ENCODE measurements around the gene TRIM21. TPM values are rescaled to one million over a fixed set of nuclear protein-coding genes. Genes with fewer than 3 reads are reported as not detected.

The TRIM21 gene
- total RNA-seq, 1 experiment from 2014 or later, result 7.6 TPM

DNA sequence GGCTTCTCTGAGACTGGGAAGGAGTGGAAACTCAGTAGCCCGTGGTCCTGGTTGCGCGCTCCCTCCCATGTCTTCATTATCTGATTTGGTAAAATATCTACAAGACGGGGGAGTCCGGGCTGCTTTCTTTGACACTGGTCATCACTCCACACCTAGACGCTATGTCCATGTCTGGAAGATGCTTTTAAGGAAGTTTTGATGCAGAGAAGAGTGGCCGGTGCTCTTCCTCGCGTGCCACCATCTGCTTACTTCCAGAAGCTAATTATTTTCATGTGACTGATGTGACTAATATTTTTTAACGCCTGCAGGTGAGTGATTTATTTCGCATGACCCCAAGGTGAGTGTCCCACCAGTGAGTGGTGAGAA lies 339 bp upstream of the TRIM21 start:
- no peak overlapping the region for H3K9ac ChIP-seq (ENCODE audit: low read length)
- peak overlapping the region; percentile 73 for H2AFZ ChIP-seq (ENCODE audit: low read depth, low read length, poor library complexity, severe bottlenecking)
- no peaks in the 10 kb centered on the region for H4K20me1 ChIP-seq (ENCODE audit: insufficient read depth)
- no peaks in the 10 kb centered on the region for H3K9me3 ChIP-seq (ENCODE audit: control insufficient read depth in 1 of 2, insufficient read depth in 1 of 2, low read depth in 1 of 2, low read length in 2 of 2)
- peak overlapping the region; percentile 85 for H3K4me2 ChIP-seq (ENCODE audit: low read length)
- no peak overlapping the region for H3K27ac ChIP-seq (ENCODE audit: low read depth, low read length)
- peaks cover 2 to 10% of the 10 kb centered on the region in 2 experiments; a peak in 2 of 4 replicates for H3K4me1 ChIP-seq (ENCODE audit: control insufficient read depth in 1 of 2, insufficient read depth in 2 of 2, low read length in 2 of 2)
- DNase-seq (ENCODE audit: low read depth, low spot score), result no peak
- H3K4me3 ChIP-seq (replicated peaks in 1 of 2; ENCODE audit: low read depth in 1 of 2, low read length in 2 of 2), result peak overlapping the region; percentile 82 to 96
- ChIA-PET RAD21 (ENCODE audit: low non-redundant PET in 1 of 2, low total read pairs in 2 of 2, uncharacterized antibody in 2 of 2, unreplicated experiment in 2 of 2) (no interaction called here), CTCF (interaction anchor here (2.2 kb wide), 1 partner anchor 206 kb away, joined by 7 read pairs; no protein-coding TSS in a partner anchor), POLR2A (no interaction called here)
- no peaks in the 10 kb centered on the region for H3K27me3 ChIP-seq (ENCODE audit: insufficient read depth, low read length)
- peak; percentile 49 for ATAC-seq
- no peaks in the 10 kb centered on the region for H3K36me3 ChIP-seq (ENCODE audit: control insufficient read depth in 1 of 2, insufficient read depth in 2 of 2, low read length in 2 of 2)
- no peak for TF ChIP-seq POLR2AphosphoS5 (IDR thresholded peaks at IDR 0.05; ENCODE audit: low read depth, low read length)
- peak; percentile 1 for TF ChIP-seq TCF7L2 (IDR thresholded peaks at IDR 0.05; ENCODE audit: borderline replicate concordance, extremely low read depth, insufficient read depth, insufficient read length)
- BruUV-seq (replicated peaks), result no TSS peak
- intact Hi-C loops (cut with micrococcal nuclease), result no loop called here
- no peaks in the 10 kb centered on the region for H3K9me2 ChIP-seq (ENCODE audit: insufficient read depth)
- H3K79me2 ChIP-seq (ENCODE audit: insufficient read depth, low read length), result no peaks in the 10 kb centered on the region

DNA sequence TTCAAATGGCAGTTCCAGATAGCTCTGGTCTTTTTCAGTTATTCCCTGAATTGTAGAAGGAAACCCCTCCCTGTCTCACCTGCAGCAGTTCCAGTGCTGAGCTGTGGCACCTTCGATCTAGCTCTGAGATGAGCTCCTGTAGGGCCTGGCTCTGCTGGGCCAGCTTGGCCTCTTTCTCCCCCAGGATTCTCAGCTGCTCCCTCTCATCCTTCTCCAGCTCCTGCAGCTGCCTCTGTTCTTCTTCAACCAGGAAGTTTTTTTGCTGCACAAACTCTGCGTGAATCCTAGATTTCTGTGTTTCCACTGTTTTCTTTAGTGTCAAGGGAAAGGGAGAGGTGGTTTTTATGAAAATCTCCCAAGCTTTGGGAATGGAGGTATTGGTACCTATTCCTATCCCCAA lies 5.3 kb downstream of the TRIM21 start:
- H4K20me1 ChIP-seq (ENCODE audit: insufficient read depth), result no peaks in the 10 kb centered on the region
- H3K4me3 ChIP-seq (replicated peaks in 1 of 2; ENCODE audit: low read depth in 1 of 2, low read length in 2 of 2), result no peak overlapping the region
- H3K27me3 ChIP-seq (ENCODE audit: insufficient read depth, low read length), result no peaks in the 10 kb centered on the region
- DNase-seq (ENCODE audit: low read depth, low spot score), result no peak
- H3K9ac ChIP-seq (ENCODE audit: low read length), result no peak overlapping the region
- no peaks in the 10 kb centered on the region for H3K79me2 ChIP-seq (ENCODE audit: insufficient read depth, low read length)
- BruUV-seq (replicated peaks), result no TSS peak
- H3K4me2 ChIP-seq (ENCODE audit: low read length), result no peak overlapping the region
- H3K9me2 ChIP-seq (ENCODE audit: insufficient read depth), result no peaks in the 10 kb centered on the region
- H2AFZ ChIP-seq (ENCODE audit: low read depth, low read length, poor library complexity, severe bottlenecking), result no peak overlapping the region
- peaks cover 0 to 3% of the 10 kb centered on the region in 2 experiments; a peak in 1 of 4 replicates for H3K36me3 ChIP-seq (ENCODE audit: control insufficient read depth in 1 of 2, insufficient read depth in 2 of 2, low read length in 2 of 2)
- RAD21 ChIA-PET (ENCODE audit: low non-redundant PET in 1 of 2, low total read pairs in 2 of 2, uncharacterized antibody in 2 of 2, unreplicated experiment in 2 of 2), result no interaction called here
- H3K4me1 ChIP-seq (ENCODE audit: control insufficient read depth in 1 of 2, insufficient read depth in 2 of 2, low read length in 2 of 2), result peaks cover 2 to 6% of the 10 kb centered on the region in 2 experiments; a peak in 2 of 4 replicates
- intact Hi-C loops (cut with micrococcal nuclease), result no loop called here
- H3K9me3 ChIP-seq (ENCODE audit: control insufficient read depth in 1 of 2, insufficient read depth in 1 of 2, low read depth in 1 of 2, low read length in 2 of 2), result no peaks in the 10 kb centered on the region
- no peak overlapping the region for H3K27ac ChIP-seq (ENCODE audit: low read depth, low read length)
- POLR2A ChIA-PET, result no interaction called here
- ATAC-seq, result no peak
- CTCF ChIA-PET, result no interaction called here
- TF ChIP-seq, protein P1, sequence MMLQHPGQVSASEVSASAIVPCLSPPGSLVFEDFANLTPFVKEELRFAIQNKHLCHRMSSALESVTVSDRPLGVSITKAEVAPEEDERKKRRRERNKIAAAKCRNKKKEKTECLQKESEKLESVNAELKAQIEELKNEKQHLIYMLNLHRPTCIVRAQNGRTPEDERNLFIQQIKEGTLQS (IDR thresholded peaks at IDR 0.05), result no peak
- TF ChIP-seq YY1 (IDR thresholded peaks at IDR 0.05; ENCODE audit: extremely low read depth, insufficient replicate concordance, low read depth, low read length) (no peak), CEBPB (IDR thresholded peaks at IDR 0.05; ENCODE audit: low read depth) (no peak), JUND (IDR thresholded peaks at IDR 0.05) (no peak), EZH2 (IDR thresholded peaks at IDR 0.05) (no peak), SRF (IDR thresholded peaks at IDR 0.05; ENCODE audit: low read depth) (no peak), SIN3A (IDR thresholded peaks at IDR 0.05; ENCODE audit: low read depth) (no peak), POLR2A (IDR thresholded peaks at IDR 0.05; ENCODE audit: borderline replicate concordance, extremely low read depth, insufficient read depth, insufficient read length) (no peak), CBX3 (IDR thresholded peaks at IDR 0.05; ENCODE audit: low read depth) (no peak), TCF7L2 (IDR thresholded peaks at IDR 0.05; ENCODE audit: borderline replicate concordance, extremely low read depth, insufficient read depth, insufficient read length) (no peak)
- TF ChIP-seq, protein P2, sequence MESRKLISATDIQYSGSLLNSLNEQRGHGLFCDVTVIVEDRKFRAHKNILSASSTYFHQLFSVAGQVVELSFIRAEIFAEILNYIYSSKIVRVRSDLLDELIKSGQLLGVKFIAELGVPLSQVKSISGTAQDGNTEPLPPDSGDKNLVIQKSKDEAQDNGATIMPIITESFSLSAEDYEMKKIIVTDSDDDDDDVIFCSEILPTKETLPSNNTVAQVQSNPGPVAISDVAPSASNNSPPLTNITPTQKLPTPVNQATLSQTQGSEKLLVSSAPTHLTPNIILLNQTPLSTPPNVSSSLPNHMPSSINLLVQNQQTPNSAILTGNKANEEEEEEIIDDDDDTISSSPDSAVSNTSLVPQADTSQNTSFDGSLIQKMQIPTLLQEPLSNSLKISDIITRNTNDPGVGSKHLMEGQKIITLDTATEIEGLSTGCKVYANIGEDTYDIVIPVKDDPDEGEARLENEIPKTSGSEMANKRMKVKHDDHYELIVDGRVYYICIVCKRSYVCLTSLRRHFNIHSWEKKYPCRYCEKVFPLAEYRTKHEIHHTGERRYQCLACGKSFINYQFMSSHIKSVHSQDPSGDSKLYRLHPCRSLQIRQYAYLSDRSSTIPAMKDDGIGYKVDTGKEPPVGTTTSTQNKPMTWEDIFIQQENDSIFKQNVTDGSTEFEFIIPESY (IDR thresholded peaks at IDR 0.05; ENCODE audit: extremely low read depth, insufficient replicate concordance, low read length), result no peak
- TF ChIP-seq, protein P3, sequence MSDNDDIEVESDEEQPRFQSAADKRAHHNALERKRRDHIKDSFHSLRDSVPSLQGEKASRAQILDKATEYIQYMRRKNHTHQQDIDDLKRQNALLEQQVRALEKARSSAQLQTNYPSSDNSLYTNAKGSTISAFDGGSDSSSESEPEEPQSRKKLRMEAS (IDR thresholded peaks at IDR 0.05), result no peak
- TF ChIP-seq, protein P4, sequence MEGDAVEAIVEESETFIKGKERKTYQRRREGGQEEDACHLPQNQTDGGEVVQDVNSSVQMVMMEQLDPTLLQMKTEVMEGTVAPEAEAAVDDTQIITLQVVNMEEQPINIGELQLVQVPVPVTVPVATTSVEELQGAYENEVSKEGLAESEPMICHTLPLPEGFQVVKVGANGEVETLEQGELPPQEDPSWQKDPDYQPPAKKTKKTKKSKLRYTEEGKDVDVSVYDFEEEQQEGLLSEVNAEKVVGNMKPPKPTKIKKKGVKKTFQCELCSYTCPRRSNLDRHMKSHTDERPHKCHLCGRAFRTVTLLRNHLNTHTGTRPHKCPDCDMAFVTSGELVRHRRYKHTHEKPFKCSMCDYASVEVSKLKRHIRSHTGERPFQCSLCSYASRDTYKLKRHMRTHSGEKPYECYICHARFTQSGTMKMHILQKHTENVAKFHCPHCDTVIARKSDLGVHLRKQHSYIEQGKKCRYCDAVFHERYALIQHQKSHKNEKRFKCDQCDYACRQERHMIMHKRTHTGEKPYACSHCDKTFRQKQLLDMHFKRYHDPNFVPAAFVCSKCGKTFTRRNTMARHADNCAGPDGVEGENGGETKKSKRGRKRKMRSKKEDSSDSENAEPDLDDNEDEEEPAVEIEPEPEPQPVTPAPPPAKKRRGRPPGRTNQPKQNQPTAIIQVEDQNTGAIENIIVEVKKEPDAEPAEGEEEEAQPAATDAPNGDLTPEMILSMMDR (IDR thresholded peaks at IDR 0.05 in 2 of 3, conservative IDR thresholded peaks at IDR 0.05 in 1 of 3; ENCODE audit: borderline replicate concordance in 1 of 3, insufficient read depth in 1 of 3, low read depth in 2 of 3, low read length in 2 of 3), result no peak
